Measurements from ENCODE around the gene GLRX3. TPM values are rescaled to one million over a fixed set of nuclear protein-coding genes. Genes with fewer than 3 reads are reported as not detected.

GLRX3 gene
- total and polyA plus RNA-seq, 7 donors: 53.9 to 249 (median 76.9) TPM

DNA sequence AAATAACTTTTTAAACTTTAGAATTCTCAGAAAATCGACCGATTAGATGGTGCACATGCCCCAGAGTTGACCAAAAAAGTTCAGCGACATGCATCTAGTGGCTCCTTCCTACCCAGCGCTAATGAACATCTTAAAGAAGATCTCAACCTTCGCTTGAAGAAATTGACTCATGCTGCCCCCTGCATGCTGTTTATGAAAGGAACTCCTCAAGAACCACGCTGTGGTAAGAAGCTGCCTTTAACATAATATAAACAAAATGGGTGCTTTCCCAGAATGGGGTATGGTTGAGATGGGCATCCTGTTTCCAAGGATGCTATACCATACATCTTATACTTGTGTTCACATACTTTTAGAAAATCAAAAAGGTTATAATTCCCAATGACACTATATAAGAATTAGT lies 24.6 kb downstream of the GLRX3 start:
- no peak for ATAC-seq
- H3K9me3 ChIP-seq: no peaks in the 10 kb centered on the region
- H3K4me3 ChIP-seq: no peak overlapping the region
- intact Hi-C loops (cut with DNase I): no loop called here
- 84 to 93% (median 85%) methylated on average over 6 of the region's 6 CpGs for WGBS, 3 donors
- H3K27ac ChIP-seq: no peak overlapping the region
- H3K36me3 ChIP-seq (ENCODE audit: insufficient read depth in 1 of 2, low read depth in 1 of 2): peaks cover 11 to 57% of the 10 kb centered on the region in 2 donors
- DNase-seq: no peak
- TF ChIP-seq, protein P1, sequence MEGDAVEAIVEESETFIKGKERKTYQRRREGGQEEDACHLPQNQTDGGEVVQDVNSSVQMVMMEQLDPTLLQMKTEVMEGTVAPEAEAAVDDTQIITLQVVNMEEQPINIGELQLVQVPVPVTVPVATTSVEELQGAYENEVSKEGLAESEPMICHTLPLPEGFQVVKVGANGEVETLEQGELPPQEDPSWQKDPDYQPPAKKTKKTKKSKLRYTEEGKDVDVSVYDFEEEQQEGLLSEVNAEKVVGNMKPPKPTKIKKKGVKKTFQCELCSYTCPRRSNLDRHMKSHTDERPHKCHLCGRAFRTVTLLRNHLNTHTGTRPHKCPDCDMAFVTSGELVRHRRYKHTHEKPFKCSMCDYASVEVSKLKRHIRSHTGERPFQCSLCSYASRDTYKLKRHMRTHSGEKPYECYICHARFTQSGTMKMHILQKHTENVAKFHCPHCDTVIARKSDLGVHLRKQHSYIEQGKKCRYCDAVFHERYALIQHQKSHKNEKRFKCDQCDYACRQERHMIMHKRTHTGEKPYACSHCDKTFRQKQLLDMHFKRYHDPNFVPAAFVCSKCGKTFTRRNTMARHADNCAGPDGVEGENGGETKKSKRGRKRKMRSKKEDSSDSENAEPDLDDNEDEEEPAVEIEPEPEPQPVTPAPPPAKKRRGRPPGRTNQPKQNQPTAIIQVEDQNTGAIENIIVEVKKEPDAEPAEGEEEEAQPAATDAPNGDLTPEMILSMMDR (IDR thresholded peaks at IDR 0.05): no peak
- H3K4me1 ChIP-seq: no peaks in the 10 kb centered on the region
- H3K27me3 ChIP-seq (ENCODE audit: insufficient read depth in 3 of 3, low read length in 2 of 3): no peaks in the 10 kb centered on the region

- Histone ChIP-seq H3K4me3 (no peak overlapping the region), H3K27me3 (ENCODE audit: insufficient read depth in 3 of 3, low read length in 2 of 3) (no peaks in the 10 kb centered on the region), H3K9me3 (no peaks in the 10 kb centered on the region), H3K4me1 (no peaks in the 10 kb centered on the region), H3K36me3 (ENCODE audit: insufficient read depth in 1 of 2, low read depth in 1 of 2) (peaks cover 11 to 63% of the 10 kb centered on the region in 2 donors), H3K27ac (no peak overlapping the region)
- no peak for ATAC-seq
- TF ChIP-seq, protein P1 (IDR thresholded peaks at IDR 0.05): no peak
- intact Hi-C loops (cut with DNase I): no loop called here
- DNase-seq: no peak
- WGBS, 3 donors: 85 to 93% (median 89%) methylated on average over 2 of the region's 2 CpGs
Measured at GRCh38 chr10:130161331-130161730, 25.1 kb downstream of the GLRX3 start.

- Histone ChIP-seq H3K36me3 (ENCODE audit: insufficient read depth in 1 of 2, low read depth in 1 of 2) (peaks cover 14 to 89% of the 10 kb centered on the region in 2 donors), H3K4me3 (no peak overlapping the region), H3K27ac (no peak overlapping the region), H3K27me3 (ENCODE audit: insufficient read depth in 3 of 3, low read length in 2 of 3) (no peaks in the 10 kb centered on the region), H3K9me3 (no peaks in the 10 kb centered on the region), H3K4me1 (no peaks in the 10 kb centered on the region)
- no peak for ATAC-seq
- TF ChIP-seq, protein P1 (IDR thresholded peaks at IDR 0.05): no peak
- intact Hi-C loops (cut with DNase I): no loop called here
- DNase-seq: no peak
- WGBS, 3 donors: 92 to 96% (median 92%) methylated on average over 7 of the region's 7 CpGs
Measured at GRCh38 chr10:130167193-130167592, 31.0 kb downstream of the GLRX3 start.

DNA sequence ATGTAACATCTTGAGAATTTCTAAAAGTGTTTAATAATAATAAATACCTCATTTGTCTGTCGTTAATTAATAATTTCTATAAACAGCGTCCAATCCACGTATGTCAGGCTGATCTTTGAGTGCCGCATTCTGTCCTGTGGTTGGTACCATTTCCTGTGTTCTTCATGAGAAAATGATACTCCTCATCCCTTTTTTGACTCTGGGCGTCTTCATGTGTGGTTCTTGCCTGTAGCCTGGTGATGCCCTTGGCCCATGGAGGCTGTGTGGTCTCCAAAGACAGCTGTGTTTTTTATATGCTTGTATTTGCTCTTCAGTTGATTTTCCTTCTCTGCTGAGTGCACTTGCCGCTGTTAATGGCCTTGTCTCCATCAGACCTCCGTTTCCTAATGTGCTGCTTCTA lies 31.5 kb downstream of the GLRX3 start:
- intact Hi-C loops (cut with DNase I): no loop called here
- ATAC-seq (no peak), DNase-seq (no peak)
- Histone ChIP-seq H3K27ac (no peak overlapping the region), H3K9me3 (no peaks in the 10 kb centered on the region), H3K4me3 (no peak overlapping the region), H3K27me3 (ENCODE audit: insufficient read depth in 3 of 3, low read length in 2 of 3) (no peaks in the 10 kb centered on the region), H3K4me1 (no peaks in the 10 kb centered on the region), H3K36me3 (ENCODE audit: insufficient read depth in 1 of 2, low read depth in 1 of 2) (peaks cover 9 to 89% of the 10 kb centered on the region in 2 donors)
- 95 to 98% (median 97%) methylated on average over 7 of the region's 7 CpGs for WGBS, 3 donors
- TF ChIP-seq, protein P1 (IDR thresholded peaks at IDR 0.05): no peak

- H3K9me3 ChIP-seq: no peaks in the 10 kb centered on the region
- no peak overlapping the region for H3K27ac ChIP-seq
- TF ChIP-seq, protein P1 (IDR thresholded peaks at IDR 0.05): no peak
- DNase-seq: no peak
- no peak overlapping the region for H3K4me3 ChIP-seq
- ATAC-seq: no peak
- peaks cover 6 to 87% of the 10 kb centered on the region in 2 donors for H3K36me3 ChIP-seq (ENCODE audit: insufficient read depth in 1 of 2, low read depth in 1 of 2)
- no peaks in the 10 kb centered on the region for H3K4me1 ChIP-seq
- WGBS, 3 donors: 85 to 89% (median 86%) methylated on average over 9 of the region's 9 CpGs
- intact Hi-C loops (cut with DNase I): no loop called here
- no peaks in the 10 kb centered on the region for H3K27me3 ChIP-seq (ENCODE audit: insufficient read depth in 3 of 3, low read length in 2 of 3)
Measured at GRCh38 chr10:130169136-130169859, 33.1 kb downstream of the GLRX3 start.
